ENCODE measurements around the gene CCDC73.
"Not testable (repeated sequence)": the region's sequence is repeated elsewhere in the genome, so short reads cannot be mapped to it uniquely, and the experiment has no call there.

The CCDC73 gene

DNA sequence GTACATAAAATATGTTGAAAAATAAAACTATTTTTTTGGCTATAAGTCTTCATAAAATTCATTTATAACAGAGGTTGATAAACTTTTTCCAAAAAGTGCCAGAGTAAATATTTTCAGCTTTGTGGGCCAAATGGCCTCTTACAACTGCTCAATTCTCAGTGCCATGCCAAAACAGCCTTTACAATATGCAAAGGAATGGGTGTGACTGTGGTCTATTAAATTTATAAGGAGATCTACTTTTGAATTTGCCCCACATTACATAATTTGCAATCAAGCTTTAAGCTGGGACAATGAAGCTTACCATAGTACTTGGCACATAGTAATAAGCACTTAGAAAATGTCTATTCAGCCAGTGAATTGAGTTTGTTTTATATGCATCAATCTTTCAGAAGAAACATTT is 188.2 kb downstream of the CCDC73 start:
- no peak for TF ChIP-seq CTCF (conservative IDR thresholded peaks at IDR 0.05)

GRCh38 chr11:32602657-32603415 is 191.6 kb downstream of the CCDC73 start:
- TF ChIP-seq CTCF (conservative IDR thresholded peaks at IDR 0.05) = no peak
- no peak overlapping the region for H3K27ac ChIP-seq

More for the DNA sequence above, 188.2 kb downstream of the CCDC73 start:
- no peak overlapping the region for H3K27ac ChIP-seq

- TF ChIP-seq CTCF (conservative IDR thresholded peaks at IDR 0.05) = no peak
- no peak overlapping the region for H3K27ac ChIP-seq
Measured at GRCh38 chr11:32597921-32598320, 196.5 kb downstream of the CCDC73 start.

DNA sequence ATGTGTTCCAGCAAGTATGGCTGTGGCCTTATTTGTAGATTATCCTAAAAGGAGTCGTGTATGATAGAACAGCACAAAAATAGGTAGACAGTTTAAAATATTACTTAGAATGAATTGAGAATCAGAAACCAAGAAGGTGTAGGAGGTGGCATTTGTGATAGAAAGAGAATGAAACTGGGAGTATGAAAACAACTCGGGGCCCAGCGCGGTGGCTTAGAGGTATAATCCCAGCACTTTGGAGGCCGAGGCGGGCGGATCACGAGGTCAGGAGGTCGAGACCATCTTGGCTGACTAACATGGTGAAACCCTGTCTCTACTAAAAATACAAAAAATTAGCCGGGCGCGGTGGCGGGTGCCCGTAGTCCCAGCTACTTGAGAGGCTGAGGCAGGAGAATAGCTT is 198.3 kb downstream of the CCDC73 start:
- not testable (repeated sequence) for H3K27ac ChIP-seq

GRCh38 chr11:32594272-32594671 is 200.2 kb downstream of the CCDC73 start:
- TF ChIP-seq CTCF (conservative IDR thresholded peaks at IDR 0.05) = no peak
- no peak overlapping the region for H3K27ac ChIP-seq

DNA sequence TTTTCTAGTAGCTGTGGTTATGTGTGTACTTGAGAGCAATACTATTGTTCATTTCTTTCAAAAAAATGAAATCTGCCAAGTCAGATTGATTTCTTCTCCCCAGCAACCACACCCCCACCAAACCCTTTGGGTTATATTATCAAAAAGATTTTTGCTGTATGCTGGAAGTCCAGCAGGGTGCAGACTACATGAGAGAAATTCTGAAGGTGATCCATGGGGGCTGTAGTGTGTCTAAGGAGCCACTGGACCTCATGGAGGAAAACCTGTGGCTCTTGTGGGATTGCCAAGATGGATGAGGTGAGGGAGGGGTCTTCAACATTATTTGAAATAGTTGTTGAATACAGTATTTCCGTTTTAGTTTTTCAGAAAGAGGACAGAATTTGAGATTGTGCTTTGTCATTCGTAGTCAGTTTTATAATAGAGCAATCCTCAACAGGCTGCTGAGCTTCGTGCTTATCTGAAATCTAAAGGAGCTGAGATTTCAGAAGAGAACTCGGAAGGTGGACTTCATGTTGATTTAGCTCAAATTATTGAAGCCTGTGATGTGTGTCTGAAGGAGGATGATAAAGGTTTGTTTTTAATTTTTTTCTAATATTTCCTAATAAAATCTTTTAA is 207.8 kb downstream of the CCDC73 start:
- no peak overlapping the region for H3K27ac ChIP-seq
- TF ChIP-seq CTCF (conservative IDR thresholded peaks at IDR 0.05) = peak; percentile 42

- no peak for TF ChIP-seq CTCF (conservative IDR thresholded peaks at IDR 0.05)
- peak overlapping the region; percentile 87 for H3K27ac ChIP-seq
Measured at GRCh38 chr11:32584921-32585320, 209.5 kb downstream of the CCDC73 start.
